ENCODE results near the gene ARMC2.

- TF ChIP-seq POLR2AphosphoS5 (IDR thresholded peaks at IDR 0.05) (no peak), CTCF (IDR thresholded peaks at IDR 0.05) (no peak), POLR2A (IDR thresholded peaks at IDR 0.05) (no peak)
Observed at GRCh38 chr6:108825326-108825725, 22.9 kb upstream of the ARMC2 start.
